ENCODE results near the gene CNEP1R1.

Gene CNEP1R1

DNA sequence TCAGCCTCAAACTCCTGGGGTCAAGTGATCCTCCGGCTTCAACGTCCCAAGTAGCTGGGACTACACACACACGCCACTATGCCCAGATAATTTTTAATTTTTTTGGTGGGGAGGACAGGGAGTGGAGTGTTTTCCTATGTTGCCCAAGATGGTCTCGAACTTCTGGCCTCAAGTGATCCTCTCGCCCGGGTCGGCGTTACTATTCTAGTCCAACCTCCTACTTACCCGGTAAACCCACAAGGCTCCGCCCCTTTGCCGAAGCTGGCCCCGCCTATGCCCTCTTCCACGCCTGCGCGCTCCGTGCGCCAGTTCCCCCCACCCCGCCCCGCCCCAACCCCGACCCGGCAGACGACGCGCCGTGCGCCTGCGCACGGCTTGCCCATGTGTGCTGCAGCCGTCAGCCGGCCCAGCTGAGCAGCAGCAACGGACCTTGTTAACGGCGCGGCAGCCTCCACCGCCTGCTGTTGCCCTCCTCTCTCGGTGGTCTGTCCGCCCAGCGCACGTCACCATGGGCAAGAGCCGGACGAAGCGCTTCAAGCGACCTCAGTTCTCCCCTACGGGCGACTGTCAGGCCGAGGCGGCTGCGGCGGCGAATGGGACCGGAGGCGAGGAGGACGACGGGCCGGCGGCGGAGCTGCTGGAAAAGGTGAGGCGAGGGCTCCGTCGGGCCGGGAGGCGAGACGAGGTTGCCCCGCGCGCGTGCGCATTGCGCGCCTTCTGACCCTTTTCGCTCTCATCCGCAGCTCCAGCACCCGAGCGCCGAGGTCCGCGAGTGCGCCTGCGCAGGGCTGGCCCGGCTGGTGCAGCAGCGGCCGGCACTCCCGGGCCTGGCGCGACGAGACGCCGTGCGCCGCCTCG lies 40.8 kb downstream of the CNEP1R1 start, which contains the start of gene HEATR3:
Gene HEATR3, plus strand, starts transcription at position 347 of the 858 bp plus-strand sequence. Its CDS starts 162 bp downstream, at position 509.
- peak; percentile 96 to 97 for DNase-seq

DNA sequence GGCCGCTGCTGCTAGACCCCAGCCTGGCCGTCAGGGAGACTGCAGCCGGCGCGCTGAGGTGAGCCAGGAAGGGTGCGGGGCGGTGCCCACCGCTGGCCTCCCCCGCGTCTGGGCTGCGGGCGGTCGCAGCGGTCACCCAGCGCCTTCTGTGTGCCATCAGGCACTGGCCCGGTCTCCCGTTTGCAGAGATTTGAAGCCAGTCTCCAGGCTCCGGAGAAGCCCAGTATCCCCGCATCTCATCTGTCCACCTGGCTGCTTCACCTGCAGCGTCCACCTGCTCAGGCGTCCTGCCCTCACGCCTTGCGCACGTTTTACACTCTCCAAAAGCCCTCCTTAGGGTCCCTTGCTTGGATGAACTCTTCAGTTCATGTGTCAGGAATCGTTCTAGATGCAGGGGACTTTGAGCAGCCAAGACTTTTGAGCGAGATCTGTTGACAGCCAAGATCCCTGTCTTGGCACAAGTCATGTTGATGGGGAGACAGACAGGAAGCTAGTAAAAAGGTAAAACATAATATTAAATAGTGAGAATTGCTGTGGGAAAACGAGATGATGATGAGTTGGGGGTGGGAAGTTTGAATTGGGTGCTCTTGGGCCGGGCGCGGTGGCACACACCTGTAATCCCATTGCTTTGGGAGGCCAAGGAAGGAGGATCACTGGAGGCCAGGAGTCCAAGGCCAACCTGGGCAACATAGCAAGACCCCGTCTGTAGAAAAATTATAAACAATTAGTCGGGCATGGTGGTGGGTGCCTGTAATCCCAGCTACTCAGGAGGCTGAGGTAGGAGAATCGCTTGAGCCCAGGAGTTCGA lies 41.7 kb downstream of the CNEP1R1 start:
- DNase-seq: peak in 1 of 2 donors; percentile 1

DNA sequence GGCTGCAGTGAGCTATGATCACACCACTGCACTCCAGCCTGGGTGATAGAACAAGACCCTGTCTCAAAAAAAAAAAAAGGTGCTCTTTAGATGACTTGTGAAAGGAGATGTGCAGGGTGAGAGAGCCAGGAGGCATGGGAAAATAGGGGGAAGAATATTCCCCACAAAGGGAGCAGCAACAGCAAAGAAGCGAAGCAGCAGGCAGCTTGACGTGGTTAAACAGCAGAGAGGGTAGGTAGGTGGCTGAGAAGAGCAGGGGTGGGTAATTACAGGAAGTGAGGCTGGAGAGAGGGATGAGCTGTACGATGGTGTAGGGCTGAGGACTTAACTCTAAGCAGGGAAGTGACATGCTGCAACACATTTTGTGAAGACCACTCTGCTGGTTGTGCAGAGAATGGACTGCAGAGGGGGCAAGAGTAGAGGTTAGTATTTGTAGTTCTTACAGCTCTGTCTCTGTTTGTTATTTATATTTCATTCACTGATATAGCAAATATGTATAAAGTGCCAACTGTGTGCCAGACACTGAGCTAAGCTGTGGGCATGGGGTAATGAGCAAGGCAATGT lies 42.3 kb downstream of the CNEP1R1 start:
- DNase-seq: peak; percentile 6 to 8

DNA sequence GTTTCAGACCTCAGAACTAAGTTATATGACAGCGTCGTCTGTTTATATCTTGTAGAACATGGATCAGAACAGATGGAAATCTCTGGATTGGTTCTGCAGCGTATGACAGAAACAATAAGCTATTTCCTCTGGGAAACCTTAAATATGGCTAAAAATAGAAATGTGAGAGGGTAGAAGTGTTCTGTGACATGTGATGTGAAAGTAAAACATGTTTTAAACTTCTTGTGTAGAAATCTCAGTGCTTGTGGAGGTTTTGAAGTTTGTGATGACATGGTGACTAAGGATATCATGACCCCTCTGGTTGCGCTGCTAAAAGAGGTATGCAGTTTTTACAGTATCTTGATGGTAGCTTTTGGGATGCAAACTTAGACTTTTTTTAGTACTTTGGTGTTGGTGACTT lies 43.5 kb downstream of the CNEP1R1 start:
- DNase-seq: no peak

DNA sequence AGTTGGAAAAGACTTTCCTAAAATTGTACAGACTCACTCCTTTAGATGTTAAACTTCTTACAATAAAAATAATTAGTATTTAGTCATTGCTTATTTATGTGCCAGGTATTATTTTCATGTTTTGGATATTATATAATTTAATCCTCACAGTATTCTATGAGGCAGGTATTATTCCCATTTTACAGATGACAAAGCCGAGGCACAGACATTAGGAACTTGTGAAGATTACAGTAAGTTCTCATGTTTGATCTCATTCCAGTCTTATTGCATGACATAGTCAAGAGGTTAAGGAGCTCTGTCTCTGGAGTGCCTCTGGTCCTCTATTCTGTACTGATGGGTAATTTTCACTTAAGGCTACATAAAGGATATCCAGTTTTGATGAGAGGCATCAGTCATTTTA lies 44.0 kb downstream of the CNEP1R1 start:
- no peak for DNase-seq

DNA sequence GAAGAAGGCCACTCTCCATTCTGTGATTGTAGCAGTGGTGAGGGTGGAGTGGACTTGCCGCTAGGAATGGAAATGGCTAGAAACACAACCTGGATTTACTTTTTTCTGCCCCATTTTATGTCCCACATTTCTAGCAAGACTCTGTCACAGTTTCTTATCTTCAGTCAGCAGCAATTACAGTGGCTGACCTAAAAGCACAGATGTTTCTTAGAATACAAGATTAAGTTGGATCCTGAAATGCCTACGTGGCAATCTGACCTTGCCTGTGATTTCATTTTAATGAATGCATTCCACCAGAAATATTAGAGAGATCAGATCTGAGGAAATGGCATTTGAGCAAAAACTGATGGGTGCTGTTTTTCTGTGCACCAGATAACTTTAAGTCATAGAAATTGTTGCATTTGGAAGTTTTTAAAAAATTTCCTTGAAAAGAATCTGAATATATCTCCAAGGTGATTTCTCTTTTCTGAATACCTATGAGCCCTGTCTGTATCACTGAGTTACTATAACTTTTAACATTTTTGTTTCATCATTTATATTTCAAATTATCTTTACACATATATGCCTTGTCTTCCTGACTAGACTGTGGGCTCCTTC lies 46.1 kb downstream of the CNEP1R1 start:
- no peak for DNase-seq

DNA sequence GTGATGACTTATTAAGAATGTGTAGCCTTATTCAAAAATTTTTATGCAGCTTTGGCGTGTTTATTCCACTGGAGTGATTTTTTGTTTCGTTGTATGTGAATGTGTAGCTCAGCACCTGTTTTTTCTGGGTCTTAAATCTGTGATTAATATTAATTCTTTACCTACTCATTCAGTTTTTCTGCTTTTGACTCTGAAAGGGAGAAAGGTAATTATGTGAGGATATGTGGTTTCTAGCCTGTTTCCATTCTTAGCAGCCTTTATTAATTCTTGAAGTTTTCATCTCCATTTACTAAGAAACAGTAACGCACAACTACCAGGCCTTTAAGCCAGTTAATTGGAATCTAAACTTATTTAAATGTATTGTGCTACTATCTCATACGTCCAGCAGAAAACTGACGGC lies 47.7 kb downstream of the CNEP1R1 start:
- no peak for DNase-seq

DNA sequence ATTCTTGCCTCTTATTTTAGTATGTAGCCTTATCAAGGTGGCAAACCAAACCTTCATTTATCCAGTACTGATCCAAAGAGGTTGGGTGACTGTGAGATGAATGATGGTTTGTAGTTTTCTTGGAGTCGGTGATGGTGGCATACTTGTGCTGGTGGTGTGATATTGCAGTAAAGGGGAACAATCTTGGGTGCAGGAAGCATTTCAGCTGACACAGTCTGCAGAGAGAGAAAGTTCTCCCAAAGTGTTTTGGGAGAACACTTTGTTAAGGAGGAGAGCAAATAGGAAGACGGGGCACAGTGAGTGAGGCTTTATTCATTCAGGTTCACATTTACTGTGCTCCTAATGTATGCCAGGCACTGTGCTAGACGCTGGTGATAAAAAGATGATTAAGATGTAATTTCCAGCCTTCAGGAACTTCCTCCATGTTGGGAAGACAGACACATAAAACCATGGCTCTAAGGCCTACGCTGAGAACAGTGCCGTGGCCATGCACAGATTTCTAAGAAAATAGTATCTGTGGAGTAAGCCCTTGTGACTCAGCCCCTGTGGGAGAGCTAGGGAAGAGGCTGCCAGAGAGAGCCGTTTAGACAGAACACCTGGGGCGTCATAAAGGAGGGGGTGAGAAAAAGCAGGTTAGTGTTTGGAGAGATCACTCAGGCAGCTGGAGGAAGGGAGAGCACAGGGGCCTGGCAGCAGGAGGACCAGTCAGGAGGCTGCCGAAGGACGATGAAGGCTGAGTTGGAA lies 54.5 kb downstream of the CNEP1R1 start:
- DNase-seq: no peak

DNA sequence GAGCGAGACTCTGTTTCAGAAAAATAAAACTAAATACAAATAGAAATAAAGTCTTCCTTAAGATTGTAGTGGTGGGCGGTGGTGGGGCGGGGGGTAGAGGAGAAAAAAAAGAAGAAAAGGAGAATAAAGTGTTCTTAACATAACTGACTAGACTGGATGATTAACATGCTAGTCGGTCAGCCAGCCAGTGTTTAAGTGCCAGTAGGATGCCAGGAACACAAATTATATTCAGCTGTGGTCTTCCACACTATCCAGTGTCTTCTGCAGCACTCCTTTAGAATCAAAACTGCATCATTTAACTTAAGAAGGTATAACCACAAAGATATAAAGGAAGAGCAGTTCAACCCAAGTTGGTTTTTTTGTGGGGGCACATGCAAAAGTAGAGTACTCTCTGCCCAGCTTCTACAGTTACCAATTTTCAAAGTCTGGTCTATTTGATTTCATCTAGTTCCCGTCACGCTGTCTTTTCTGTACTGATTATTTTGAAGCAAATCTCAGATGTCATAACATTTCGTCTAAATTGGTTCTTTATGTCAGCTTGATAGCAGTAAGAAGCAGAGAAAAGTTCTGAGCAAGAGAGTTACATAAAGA lies 56.5 kb downstream of the CNEP1R1 start:
- DNase-seq: no peak

DNA sequence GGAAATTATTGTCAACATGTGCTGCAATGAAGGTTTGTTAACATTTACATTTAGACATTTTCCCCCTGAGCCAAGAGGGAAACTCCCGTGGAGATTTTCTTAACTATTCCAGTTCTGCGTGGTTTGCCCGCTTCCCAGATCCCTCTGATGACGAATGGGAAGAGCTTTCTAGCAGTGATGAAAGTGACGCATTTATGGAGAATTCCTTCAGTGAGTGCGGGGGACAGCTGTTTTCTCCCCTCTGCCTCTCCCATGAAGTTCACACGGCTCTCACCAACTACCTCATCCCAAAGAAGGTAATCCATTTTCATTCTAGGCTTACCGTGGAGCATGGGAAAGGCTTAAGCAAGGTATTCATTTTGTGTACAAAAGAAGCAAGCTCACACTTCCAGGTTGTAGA lies 59.0 kb downstream of the CNEP1R1 start:
- no peak for DNase-seq

DNA sequence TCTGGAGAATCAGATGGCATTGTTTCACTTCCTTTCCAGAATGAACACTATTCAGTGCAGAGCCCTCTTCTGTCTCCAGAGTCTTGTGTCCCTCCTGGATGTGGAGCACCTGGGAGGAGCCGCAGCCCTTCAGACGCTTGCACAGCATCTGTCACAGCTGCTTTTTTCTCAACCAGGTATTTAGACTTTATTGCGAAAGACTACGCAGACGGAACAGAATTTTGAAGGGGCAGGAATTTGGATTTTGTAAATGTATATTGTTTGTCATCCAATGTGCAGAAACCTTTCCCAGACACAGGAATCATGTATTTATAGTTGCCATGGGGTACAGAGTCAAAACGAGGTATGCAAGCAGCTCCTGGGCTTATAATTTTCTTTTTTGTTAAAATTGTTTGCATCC lies 61.2 kb downstream of the CNEP1R1 start:
- DNase-seq: no peak

Data from stimulated activated CD4-positive, alpha-beta T cell treated with anti-CD3 and anti-CD28 coated beads, Interleukin-2, amount 100 ng/mL, for 48 hours (primary cell).